ENCODE measurements around the gene MIF4GD.
A peak's percentile ranks its signal among the peaks of the same experiment; 100 is the strongest.

GRCh38 chr17:75238684-75239191 lies 32.3 kb downstream of the MIF4GD start:
- TF ChIP-seq FOXP4 (CRISPR knock-in tag; IDR thresholded peaks at IDR 0.05) (no peak), E2F4 (CRISPR knock-in tag; IDR thresholded peaks at IDR 0.05; ENCODE audit: borderline replicate concordance, low read depth) (no peak), USF1 (CRISPR knock-in tag; IDR thresholded peaks at IDR 0.05) (no peak), CTCF (IDR thresholded peaks at IDR 0.05) (peak; percentile 66)
